HepG2 (cell line): ENCODE results near the gene HACL1.

ENCODE experiments used
- POLR2AphosphoS5 ChIP-seq: IDR thresholded peaks from 2 replicates; pipeline ENCODE4 v1.6.1; 2012; ENCODE audit warnings: low read depth, low read length
- RAD21 ChIP-seq: fragments of 450-650 bp; formaldehyde crosslinking; IDR thresholded peaks from 2 replicates; pipeline ENCODE4 v1.5.0; 2020; ENCODE audit warnings: mild to moderate bottlenecking
- TAF1 ChIP-seq: sonication (generic); formaldehyde crosslinking; IDR thresholded peaks from 2 replicates; pipeline ENCODE4 v1.4.0; 2020; ENCODE audit warnings: missing genetic modification reagents
- TARDBP ChIP-seq: sonication (generic); formaldehyde crosslinking; IDR thresholded peaks from 2 replicates; pipeline ENCODE4 v1.8.0; 2022; ENCODE audit warnings: mild to moderate bottlenecking, missing genetic modification reagents
- ZNF282 ChIP-seq: fragments of 450-650 bp; IDR thresholded peaks from 2 replicates; pipeline ENCODE4 v1.6.1; 2018; ENCODE audit not compliant: partially characterized antibody
- ZNF83 ChIP-seq: sonication (generic); formaldehyde crosslinking; IDR thresholded peaks from 2 replicates; pipeline ENCODE4 v1.4.0; 2020; ENCODE audit warnings: missing genetic modification reagents, mild to moderate bottlenecking, borderline replicate concordance

- TF ChIP-seq RAD21 (CRISPR knock-in tag) (no peak), TAF1 (CRISPR knock-in tag) (no peak), POLR2AphosphoS5 (no peak), ZNF282 (no peak), TARDBP (no peak), ZNF83 (CRISPR knock-in tag) (no peak)
Measured at GRCh38 chr3:15558581-15558980, 42.8 kb downstream of the HACL1 start.
